Measurements from ENCODE around the gene CCDC61. TPM values are rescaled to one million over a fixed set of nuclear protein-coding genes. Genes with fewer than 3 reads are reported as not detected.

CCDC61 gene
- total RNA-seq, 2 donors from 2014 or later: 29.3 to 34.4 TPM

DNA sequence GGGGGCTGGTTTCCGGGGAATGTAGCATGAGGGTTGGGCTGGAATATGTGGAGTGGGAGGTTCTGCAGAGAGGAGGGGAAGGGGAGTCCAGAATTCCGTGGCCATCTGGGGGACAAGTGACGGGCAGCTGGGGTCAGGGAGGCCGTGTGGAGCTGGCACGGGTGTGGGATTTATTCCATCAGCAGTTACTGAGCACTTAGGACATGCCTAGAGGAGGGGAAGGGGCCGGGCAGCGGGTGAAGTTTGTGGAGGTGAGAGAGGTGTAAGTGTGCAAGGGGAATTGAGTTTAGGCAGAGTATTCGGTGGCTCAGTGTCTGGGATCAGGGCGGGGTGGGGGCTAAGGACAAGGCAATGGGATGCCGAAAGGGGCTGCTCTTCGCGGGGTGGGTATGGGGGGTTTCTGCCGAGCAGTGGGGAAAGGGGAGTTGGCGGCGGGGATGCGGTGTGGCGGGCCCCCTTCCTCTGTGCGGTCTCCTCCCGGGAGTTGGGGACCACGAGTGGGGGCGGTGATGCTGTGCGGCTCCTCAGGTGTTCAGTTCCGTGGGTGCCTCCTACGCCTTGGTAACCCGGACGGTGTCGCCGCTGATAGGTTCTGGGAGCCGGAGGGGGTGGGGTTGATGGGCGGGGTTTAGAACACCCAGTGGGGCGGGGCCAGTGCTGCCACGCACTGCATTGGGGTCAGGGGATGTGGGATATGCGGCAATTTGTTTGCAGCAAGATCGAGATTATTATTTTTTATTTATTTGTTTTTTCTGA lies 5.4 kb downstream of the CCDC61 start:
- Mint-ChIP-seq H3K27ac (peak overlapping the region in 1 of 2 donors; percentile 13), H3K9me3 (no peaks in the 10 kb centered on the region), H3K36me3 (peaks cover 6 to 9% of the 10 kb centered on the region in 2 donors)
- ATAC-seq (peak; percentile 84 to 94), DNase-seq (ENCODE audit: low spot score in 2 of 2) (peak in 1 of 2 donors; percentile 54)

DNA sequence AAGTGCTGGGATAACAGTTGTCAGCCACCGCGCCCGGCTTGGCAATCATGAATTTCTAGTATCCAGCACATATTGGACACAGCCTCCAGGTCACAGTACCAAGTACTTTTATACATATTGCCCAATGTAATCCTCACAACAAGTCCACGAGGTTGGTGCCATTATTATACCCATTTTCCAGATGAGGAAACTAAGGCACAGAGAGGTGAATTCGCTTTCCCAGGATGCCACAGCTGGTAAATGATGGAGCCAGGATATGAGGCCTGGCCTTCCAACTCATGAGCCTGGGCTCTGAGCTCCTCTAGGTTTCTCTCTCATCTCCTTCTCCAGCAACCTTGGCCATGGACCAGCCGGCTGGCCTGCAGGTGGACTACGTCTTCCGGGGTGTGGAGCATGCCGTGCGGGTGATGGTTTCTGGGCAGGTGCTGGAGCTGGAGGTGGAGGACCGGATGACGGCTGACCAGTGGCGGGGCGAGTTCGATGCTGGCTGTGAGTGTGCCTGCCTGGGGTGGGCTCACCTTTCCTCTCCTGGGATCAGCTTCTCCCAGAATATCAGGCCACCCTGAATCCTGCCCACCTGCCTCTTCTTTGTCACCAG lies 7.5 kb downstream of the CCDC61 start:
- no peaks in the 10 kb centered on the region for H3K36me3 Mint-ChIP-seq
- no peak for ATAC-seq
- no peaks in the 10 kb centered on the region for H3K9me3 Mint-ChIP-seq
- H3K27ac Mint-ChIP-seq: no peak overlapping the region
- no peak for DNase-seq (ENCODE audit: low spot score in 2 of 2)

DNA sequence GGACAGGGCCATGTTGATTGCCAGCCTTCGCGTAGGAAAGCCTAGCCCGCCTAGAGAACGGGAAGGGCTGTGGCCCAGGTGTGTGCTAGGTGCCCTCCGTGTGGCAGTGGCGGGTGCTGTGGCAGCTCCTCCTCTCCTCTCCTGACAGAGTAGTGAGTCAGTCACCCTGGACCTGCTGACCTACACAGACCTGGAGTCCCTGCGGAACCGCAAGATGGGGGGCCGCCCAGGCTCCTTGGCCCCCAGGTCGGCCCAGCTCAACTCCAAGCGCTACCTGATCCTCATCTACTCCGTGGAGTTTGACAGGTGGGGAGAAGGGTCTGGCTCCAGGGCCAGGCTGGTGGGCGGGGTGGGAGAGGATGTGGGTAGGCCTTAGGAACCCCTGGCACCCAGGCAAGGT lies 11.1 kb downstream of the CCDC61 start:
- Mint-ChIP-seq H3K9me3 (no peaks in the 10 kb centered on the region), H3K27ac (no peak overlapping the region), H3K36me3 (peaks cover 0 to 7% of the 10 kb centered on the region in 2 donors)
- ATAC-seq: no peak
- DNase-seq (ENCODE audit: low spot score in 2 of 2): no peak

DNA sequence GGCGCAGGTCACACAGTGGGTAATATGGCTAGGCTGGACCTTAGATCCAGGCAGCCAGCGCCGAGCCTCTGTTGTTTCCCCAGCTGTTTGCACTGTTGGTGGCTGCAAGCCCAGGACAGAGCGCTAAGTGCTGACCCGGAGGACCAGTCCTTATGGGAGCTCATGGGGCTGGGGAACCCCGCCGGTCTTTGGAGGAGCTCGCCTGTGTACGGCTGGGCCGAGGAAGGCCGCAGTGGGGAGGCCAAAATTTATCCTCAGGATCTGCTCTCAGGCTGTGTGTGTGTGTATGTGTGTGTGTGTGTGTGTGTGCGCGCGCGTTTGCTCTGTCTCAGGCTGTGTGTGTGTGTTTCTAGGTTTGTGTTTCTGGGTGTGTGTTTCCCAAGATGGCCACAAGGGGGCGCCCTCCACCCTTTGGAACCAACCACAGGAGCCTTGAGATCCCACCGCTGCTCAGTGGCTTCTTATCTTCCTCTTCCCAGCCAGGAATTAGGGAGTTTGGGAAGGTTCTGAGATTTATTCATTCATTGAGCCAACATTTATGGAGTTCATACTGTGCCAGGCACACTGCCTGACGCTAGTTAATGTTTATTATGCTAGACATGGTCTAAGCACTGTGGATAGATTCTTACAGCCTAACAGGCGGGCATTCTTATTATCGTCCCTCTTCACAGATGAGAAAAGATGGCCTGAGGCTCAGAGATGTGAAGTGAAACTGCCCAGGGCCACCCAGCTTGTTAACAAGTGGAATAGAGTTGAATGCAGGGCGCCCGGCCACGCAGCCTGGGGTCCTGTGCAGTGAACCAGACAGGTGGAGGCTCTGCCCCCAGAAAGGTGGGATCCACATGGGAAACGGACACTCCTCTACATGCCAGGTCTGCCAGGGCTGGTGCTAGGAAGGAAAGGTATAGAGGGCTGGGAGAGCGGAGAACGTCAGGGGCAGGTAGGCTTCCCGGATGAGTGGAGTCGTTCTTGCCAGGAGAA lies 14.6 kb downstream of the CCDC61 start:
- Mint-ChIP-seq H3K27ac (peak overlapping the region in 1 of 2 donors; percentile 72), H3K9me3 (no peaks in the 10 kb centered on the region), H3K36me3 (peaks cover 0 to 12% of the 10 kb centered on the region in 2 donors)
- DNase-seq (ENCODE audit: low spot score in 2 of 2): peak in 1 of 2 donors; percentile 74
- ATAC-seq: peak; percentile 71 to 88

DNA sequence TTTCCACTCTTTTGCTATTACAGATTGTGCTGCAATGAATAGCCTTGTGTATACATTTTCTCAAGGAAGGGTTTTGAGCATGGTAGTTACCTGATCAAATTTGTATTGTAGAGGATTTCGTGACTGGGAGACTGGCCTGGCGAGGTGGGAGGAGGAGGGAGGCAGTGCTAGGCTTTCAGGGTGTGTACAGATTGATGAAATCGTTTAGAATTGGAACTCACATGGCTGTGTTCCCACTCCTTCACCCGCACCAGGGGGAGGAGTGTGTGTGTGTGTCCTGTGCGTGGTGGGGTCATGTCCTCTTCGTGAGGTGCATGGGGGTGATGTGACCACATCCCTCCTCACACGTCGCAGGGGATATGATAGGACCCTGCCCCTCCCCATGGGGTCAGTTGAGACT lies 19.3 kb downstream of the CCDC61 start:
- H3K27ac Mint-ChIP-seq: no peak overlapping the region
- H3K36me3 Mint-ChIP-seq: peaks cover 0 to 12% of the 10 kb centered on the region in 2 donors
- DNase-seq (ENCODE audit: low spot score in 2 of 2) (no peak), ATAC-seq (no peak)
- H3K9me3 Mint-ChIP-seq: no peaks in the 10 kb centered on the region

DNA sequence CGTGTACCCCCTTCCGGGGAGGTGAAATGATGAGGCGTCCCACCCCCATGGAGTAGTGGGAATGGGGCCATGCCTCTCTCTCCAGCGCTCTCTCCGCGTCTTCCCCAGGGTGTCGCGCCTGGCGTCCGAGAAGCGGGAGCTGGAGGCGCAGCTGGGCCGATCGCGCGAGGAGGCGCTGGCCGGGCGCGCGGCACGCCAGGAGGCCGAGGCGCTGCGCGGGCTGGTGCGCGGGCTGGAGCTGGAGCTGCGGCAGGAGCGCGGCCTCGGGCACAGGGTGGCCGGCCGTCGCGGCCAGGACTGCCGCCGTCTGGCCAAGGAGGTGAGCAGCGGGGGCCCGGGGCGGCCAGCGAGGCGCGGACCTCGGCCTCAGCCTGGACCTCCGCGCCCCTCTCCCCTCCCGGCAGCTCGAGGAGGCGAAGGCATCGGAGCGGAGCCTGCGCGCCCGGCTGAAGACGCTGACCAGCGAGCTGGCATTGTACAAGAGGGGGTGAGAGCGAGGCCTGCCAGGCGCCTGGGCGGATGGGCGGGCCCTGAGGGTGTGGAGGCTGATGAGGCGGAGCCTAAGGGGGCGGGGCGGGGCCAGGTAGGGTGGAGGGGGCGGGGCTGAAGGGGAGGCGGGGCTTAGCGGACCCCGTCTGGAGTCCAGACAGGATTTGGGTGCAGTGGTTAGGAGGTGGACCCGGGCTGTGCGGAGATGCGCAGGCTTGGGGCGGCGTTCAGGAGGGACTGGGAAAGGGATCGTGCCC lies 19.8 kb downstream of the CCDC61 start:
- peak; percentile 14 to 70 for ATAC-seq
- Mint-ChIP-seq H3K9me3 (no peaks in the 10 kb centered on the region), H3K27ac (no peak overlapping the region), H3K36me3 (peaks cover 0 to 8% of the 10 kb centered on the region in 2 donors)
- DNase-seq (ENCODE audit: low spot score in 2 of 2): peak in 1 of 2 donors; percentile 68

DNA sequence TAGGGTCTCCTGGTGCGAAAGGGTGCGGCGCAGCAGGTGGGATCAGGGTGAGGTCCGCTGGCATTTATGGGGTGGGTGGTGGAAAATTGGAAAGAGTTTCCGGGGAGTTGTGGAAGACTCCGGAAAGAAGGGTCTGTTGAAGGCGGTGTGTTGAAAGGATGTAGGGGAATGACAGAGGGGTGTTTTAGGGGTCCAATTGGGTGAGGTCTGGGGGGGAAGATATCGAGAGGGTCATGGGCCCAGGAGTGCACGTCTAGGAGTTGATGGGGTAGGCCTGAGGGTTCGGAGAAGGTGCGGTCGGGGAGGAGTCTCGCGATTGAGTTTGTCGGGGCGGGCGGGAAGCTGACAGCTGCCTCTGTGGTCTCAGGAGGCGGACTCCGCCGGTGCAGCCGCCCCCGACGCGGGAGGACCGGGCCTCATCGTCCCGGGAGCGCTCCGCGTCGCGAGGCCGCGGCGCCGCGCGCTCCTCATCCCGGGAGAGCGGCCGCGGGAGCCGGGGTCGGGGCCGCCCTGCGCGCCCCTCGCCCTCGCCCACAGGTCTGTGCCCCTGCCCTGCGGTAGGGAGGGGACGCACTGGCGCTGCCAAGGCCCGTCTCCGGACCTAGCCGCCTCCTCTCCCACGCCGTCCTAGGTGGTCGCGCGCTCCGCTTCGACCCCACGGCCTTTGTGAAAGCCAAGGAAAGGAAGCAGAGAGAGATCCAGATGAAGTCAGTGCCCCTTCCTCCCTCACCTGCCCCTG lies 20.6 kb downstream of the CCDC61 start:
- ATAC-seq (peak; percentile 35 to 47), DNase-seq (ENCODE audit: low spot score in 2 of 2) (peak in 1 of 2 donors; percentile 38)
- peak overlapping the region; percentile 11 to 15 for H3K27ac Mint-ChIP-seq
- H3K36me3 Mint-ChIP-seq: peaks cover 0 to 4% of the 10 kb centered on the region in 2 donors
- no peaks in the 10 kb centered on the region for H3K9me3 Mint-ChIP-seq

DNA sequence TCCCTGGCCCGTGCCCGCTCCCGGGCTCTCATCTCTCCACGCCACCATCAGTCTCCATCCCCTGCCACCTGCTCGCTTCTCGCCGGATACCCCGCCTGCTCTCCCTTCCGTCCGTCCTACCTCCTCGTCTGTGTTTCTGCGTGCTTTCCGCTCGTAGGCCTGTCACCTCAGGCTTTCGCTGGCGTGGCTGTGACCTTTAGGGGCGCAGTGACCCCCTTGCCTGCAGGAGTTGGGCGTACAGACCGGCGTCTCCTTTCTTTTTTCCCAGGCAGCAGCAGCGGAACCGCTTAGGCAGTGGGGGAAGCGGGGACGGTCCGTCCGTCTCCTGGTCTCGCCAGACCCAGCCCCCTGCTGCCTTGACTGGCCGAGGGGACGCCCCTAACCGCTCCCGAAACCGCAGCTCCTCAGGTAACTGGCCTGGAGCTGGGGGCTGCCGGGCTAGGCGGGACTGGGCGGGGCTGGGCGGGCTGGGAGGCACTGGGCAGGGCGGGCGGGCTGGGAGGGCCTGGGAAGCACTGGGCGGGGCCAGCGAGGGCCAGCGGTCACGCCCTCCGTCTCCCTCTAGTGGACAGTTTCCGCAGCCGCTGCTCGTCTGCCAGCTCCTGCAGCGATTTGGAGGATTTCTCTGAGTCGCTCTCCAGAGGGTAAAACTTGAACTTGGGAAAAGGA lies 21.3 kb downstream of the CCDC61 start:
- H3K9me3 Mint-ChIP-seq: no peaks in the 10 kb centered on the region
- peak; percentile 83 to 85 for DNase-seq (ENCODE audit: low spot score in 2 of 2)
- peak; percentile 77 to 85 for ATAC-seq
- H3K36me3 Mint-ChIP-seq: peaks cover 0 to 4% of the 10 kb centered on the region in 2 donors
- peak overlapping the region; percentile 11 to 15 for H3K27ac Mint-ChIP-seq

DNA sequence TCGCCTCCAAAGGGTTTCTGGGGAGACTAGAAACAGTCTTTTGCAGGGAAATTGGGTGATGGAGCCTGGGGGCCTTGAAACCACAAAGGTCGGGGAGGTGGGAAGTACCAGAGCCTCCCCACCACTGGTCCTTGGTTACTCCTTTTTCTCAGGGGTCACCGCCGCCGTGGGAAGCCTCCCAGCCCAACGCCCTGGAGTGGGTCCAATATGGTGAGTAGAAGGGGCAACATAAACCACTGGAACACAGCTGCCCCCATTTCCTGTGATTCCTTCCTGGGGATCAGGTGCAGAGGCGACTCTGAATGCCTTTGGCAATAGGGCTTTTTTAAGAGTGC lies 21.8 kb downstream of the CCDC61 start:
- H3K9me3 Mint-ChIP-seq: no peaks in the 10 kb centered on the region
- DNase-seq (ENCODE audit: low spot score in 2 of 2) (no peak), ATAC-seq (peak in 1 of 2 donors; percentile 14)
- H3K27ac Mint-ChIP-seq: no peak overlapping the region
- H3K36me3 Mint-ChIP-seq: peaks cover 0 to 4% of the 10 kb centered on the region in 2 donors

DNA sequence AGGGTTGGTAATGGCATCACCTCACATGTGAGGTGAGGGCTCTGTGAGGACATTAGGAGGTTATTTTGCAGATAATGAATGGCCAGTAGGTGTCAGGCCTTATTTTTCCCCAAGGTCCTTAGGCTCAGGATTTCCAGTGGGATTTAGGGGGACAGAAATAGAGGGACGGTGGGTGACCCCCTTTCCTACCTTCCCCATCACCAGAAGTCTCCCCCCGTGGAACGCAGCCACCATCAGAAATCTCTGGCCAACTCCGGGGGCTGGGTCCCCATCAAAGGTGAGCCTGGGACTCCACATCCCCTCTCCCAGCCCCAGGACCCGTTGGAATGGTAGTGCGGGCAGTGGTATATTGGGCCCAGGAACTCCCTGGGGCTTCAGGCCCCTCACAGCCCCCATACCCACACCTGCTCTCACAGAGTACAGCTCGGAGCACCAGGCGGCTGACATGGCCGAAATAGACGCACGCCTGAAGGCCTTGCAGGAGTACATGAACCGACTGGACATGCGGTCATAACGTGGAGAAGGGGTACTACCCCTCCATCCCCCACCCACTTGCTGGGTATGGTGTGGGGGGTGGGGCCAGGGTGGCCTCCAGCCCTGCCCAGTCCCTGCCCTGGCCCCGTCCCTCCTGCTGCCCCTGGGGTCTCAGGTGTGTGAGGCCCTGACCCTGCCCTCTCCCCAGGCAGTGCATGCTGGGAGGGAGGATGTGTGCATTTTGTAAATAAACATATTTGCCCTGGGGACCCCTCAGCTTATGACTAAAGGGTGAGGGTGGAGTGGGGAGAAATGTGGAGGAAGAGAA lies 22.8 kb downstream of the CCDC61 start:
- H3K36me3 Mint-ChIP-seq: peaks cover 0 to 4% of the 10 kb centered on the region in 2 donors
- no peaks in the 10 kb centered on the region for H3K9me3 Mint-ChIP-seq
- H3K27ac Mint-ChIP-seq: no peak overlapping the region

DNA sequence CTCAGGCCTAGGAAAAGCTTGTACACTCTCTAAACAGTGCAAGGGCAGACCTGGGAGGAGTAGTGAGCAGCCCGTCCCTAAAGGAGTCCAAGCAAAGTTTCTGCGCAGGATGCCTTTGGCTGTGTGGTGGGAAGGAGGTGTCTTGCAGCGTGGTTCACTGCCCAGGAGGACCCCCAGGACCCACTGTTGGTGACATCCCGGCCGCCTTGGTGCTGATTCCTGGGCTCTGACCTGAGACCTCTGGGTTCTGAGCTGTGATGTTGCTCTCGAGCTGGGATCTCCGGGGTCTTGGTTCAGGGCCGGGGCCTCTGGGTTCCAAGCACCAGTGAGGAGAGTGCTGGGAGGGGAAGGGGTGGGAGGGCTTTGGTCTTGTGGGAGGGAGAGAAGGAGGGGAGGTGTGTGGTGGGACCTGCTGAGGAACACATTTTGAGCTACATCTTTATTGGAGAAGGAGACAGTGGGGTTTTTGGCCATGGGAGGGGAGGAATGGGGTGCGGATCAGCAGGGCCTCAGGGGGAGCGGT lies 23.5 kb downstream of the CCDC61 start:
- H3K36me3 Mint-ChIP-seq: peaks cover 0 to 4% of the 10 kb centered on the region in 2 donors
- no peak for ATAC-seq
- no peak overlapping the region for H3K27ac Mint-ChIP-seq
- H3K9me3 Mint-ChIP-seq: no peaks in the 10 kb centered on the region
- no peak for DNase-seq (ENCODE audit: low spot score in 2 of 2)

More for the DNA sequence above, 22.8 kb downstream of the CCDC61 start:
- no peak for ATAC-seq
- DNase-seq (ENCODE audit: low spot score in 2 of 2): no peak

DNA sequence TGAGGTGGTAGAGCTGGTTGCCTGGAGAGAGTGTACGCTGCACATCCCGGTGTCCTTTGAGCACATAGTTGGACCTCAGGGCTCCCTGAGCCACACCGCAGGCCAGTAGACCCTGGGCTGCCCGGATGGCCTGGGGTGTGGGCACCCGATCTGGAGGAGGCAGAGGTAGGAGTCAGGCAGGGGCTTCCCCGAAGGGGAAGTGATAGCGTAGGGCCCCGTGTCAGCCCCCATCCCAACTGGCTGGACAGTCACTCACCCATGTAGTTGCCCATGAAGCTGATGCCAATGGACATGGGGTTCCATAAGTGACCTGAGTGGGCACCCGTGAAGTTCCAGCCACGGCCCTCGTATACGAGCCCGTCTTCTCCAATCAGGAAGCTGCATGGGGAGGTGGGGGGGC lies 24.0 kb downstream of the CCDC61 start:
- no peak for ATAC-seq
- no peak overlapping the region for H3K27ac Mint-ChIP-seq
- peaks cover 0 to 4% of the 10 kb centered on the region in 2 donors for H3K36me3 Mint-ChIP-seq
- DNase-seq (ENCODE audit: low spot score in 2 of 2): no peak
- H3K9me3 Mint-ChIP-seq: no peaks in the 10 kb centered on the region

DNA sequence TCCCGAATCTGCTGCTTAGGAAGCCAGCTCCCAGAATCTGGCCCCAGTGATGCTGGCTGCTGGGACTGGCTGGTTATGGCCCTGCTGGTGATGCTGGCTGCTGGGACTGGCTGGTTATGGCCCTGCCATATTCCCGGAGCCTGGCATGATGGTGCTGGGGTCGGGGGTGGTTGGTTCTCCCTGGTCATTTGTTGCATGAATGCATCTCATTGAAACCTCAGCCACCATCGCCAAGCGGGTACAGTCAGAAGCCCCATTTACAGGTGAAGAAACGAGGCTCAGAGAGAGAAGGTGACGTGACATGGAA lies 25.5 kb downstream of the CCDC61 start:
- Mint-ChIP-seq H3K36me3 (no peaks in the 10 kb centered on the region), H3K27ac (no peak overlapping the region), H3K9me3 (no peaks in the 10 kb centered on the region)
- no peak for DNase-seq (ENCODE audit: low spot score in 2 of 2)
- ATAC-seq: no peak

DNA sequence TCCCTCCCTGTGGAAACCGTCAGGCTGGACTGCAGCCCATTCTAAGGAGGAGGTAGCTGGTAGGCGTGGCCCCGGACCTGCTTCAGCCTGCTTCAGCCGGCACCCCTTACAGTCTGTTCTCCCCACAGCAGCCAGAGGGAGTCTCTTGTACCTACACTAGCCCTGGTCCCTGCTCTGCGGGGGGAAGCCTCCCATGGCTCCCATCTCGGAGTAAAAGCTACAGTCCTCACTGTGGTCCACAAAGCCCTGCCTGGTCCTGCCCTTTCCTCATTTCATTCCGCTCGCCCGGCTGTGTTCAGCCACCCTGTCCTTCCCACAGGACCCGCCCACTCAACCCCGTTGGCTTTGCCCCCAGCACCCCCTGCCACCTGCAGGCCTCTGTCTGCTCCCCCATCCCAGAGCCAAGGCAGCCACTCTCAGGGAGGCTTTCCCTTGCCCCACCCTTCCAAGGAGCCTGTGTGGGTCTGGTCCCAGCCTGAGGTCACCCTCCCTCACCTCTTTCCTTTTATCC lies 26.3 kb downstream of the CCDC61 start:
- H3K9me3 Mint-ChIP-seq: no peaks in the 10 kb centered on the region
- no peaks in the 10 kb centered on the region for H3K36me3 Mint-ChIP-seq
- DNase-seq (ENCODE audit: low spot score in 2 of 2) (no peak), ATAC-seq (no peak)
- H3K27ac Mint-ChIP-seq: no peak overlapping the region

All from activated naive CD4-positive, alpha-beta T cell treated with anti-CD3 and anti-CD28 coated beads, Interleukin-2, amount 50 U/mL, for 72 hours (primary cell).